T follicular helper cell (primary cell): ENCODE results near the gene ZNF778.

ENCODE experiments used
- DNase-seq: peaks from one replicate; pipeline ENCODE4 v3.0.0-alpha.2; 2020; ENCODE audit warnings: low read depth

Gene ZNF778

GRCh38 chr16:89275837-89276720 is 58.6 kb downstream of the ZNF778 start:
- no peak for DNase-seq

- no peak for DNase-seq
Measured at GRCh38 chr16:89277049-89277448, 59.5 kb downstream of the ZNF778 start.

GRCh38 chr16:89277641-89278341 is 60.3 kb downstream of the ZNF778 start:
- no peak for DNase-seq

- DNase-seq, result no peak
Measured at GRCh38 chr16:89278441-89279240, 61.1 kb downstream of the ZNF778 start.

- no peak for DNase-seq
Measured at GRCh38 chr16:89279666-89280481, 62.4 kb downstream of the ZNF778 start.

- DNase-seq, result no peak
Measured at GRCh38 chr16:89280546-89281188, 63.2 kb downstream of the ZNF778 start.

- no peak for DNase-seq
Measured at GRCh38 chr16:89281189-89281577, 63.7 kb downstream of the ZNF778 start.

GRCh38 chr16:89281829-89282228 is 64.3 kb downstream of the ZNF778 start:
- DNase-seq, result no peak

- no peak for DNase-seq
Measured at GRCh38 chr16:89282523-89282922, 65.0 kb downstream of the ZNF778 start.

- no peak for DNase-seq
Measured at GRCh38 chr16:89283449-89283848, 65.9 kb downstream of the ZNF778 start.

GRCh38 chr16:89285381-89285780 is 67.9 kb downstream of the ZNF778 start:
- no peak for DNase-seq

GRCh38 chr16:89286096-89286495 is 68.6 kb downstream of the ZNF778 start:
- DNase-seq, result no peak
